WTC11 (cell line): Measurements from ENCODE around the gene KRT85. TPM values are rescaled to one million over a fixed set of nuclear protein-coding genes. Genes with fewer than 3 reads are reported as not detected.

Experiments
- ATAC-seq: fragments of 200-7000 bp; cut with Tn5 transposase; 2 replicates; pipeline ENCODE4 v1.10.0; 2021; ENCODE audit warnings: mild to moderate bottlenecking, moderate library complexity
- CTCF ChIA-PET: fragments of 300-600 bp; sonication (Branson Sonifier 250); formaldehyde crosslinking; loops from one replicate; lab custom pipeline; 2021; ENCODE audit warnings: antibody characterized with exemption; lab: Charles Lee
- POLR2A ChIA-PET: fragments of 350-600 bp; sonication (Branson Sonifier 250); formaldehyde crosslinking; loops from one replicate; lab custom pipeline; 2021; ENCODE audit warnings: antibody characterized with exemption; lab: Charles Lee
- DNase-seq: peaks from one replicate; pipeline ENCODE4 v3.0.0; 2021; ENCODE audit warnings: low spot score
- H3K27ac Mint-ChIP-seq: 2 replicates; pipeline ENCODE4 v1.8.0; 2021; ENCODE audit warnings: mixed read lengths
- H3K27me3 Mint-ChIP-seq: 2 replicates; pipeline ENCODE4 v1.8.0; 2021; ENCODE audit warnings: low read depth, mild to moderate bottlenecking, moderate library complexity, mixed read lengths
- H3K36me3 Mint-ChIP-seq: 2 replicates; pipeline ENCODE4 v1.8.0; 2021; ENCODE audit warnings: mixed read lengths
- H3K4me1 Mint-ChIP-seq: 2 replicates; pipeline ENCODE4 v1.8.0; 2022; ENCODE audit warnings: mixed read lengths
- H3K4me3 Mint-ChIP-seq: 2 replicates; pipeline ENCODE4 v1.8.0; 2021; ENCODE audit warnings: mild to moderate bottlenecking, moderate library complexity, mixed read lengths
- H3K9me3 Mint-ChIP-seq: 2 replicates; pipeline ENCODE4 v1.8.0; 2021; ENCODE audit warnings: mixed read lengths
- JAZF1 ChIP-seq: fragments of 250-450 bp; sonication (Bioruptor Pico); IDR thresholded peaks from 2 replicates; pipeline ENCODE4 v1.9.0; 2021; ENCODE audit warnings: moderate library complexity, mild to moderate bottlenecking, inconsistent platforms
- RORB ChIP-seq: fragments of 250-450 bp; sonication (Bioruptor Pico); IDR thresholded peaks from 2 replicates; pipeline ENCODE4 v1.9.0; 2021; ENCODE audit warnings: mild to moderate bottlenecking
- TEAD1 ChIP-seq: sonication (generic); formaldehyde crosslinking; IDR thresholded peaks from 2 replicates; pipeline ENCODE4 v1.8.0; 2022; ENCODE audit warnings: mild to moderate bottlenecking, missing genetic modification reagents
- ZNF396 ChIP-seq: fragments of 250-450 bp; sonication (Bioruptor Pico); IDR thresholded peaks from 2 replicates; pipeline ENCODE4 v1.8.0; 2021; ENCODE audit warnings: mild to moderate bottlenecking, moderate library complexity, borderline replicate concordance
- total RNA-seq: library from RNA; stranded (reverse); gene quantifications from 3 replicates; pipeline ENCODE4 v1.2.3, GENCODE V29; 2021
- TF ChIP-seq, protein P1 (sequence below): fragments of 250-450 bp; sonication (Bioruptor Pico); IDR thresholded peaks from 2 replicates; pipeline ENCODE4 v1.9.0; 2021; ENCODE audit warnings: mild to moderate bottlenecking
- TF ChIP-seq, protein P2 (sequence below): fragments of 250-450 bp; sonication (Bioruptor Pico); IDR thresholded peaks from 2 replicates; pipeline ENCODE4 v1.9.0; 2021; ENCODE audit warnings: moderate library complexity, mild to moderate bottlenecking, inconsistent platforms, borderline replicate concordance
- TF ChIP-seq, protein P3 (sequence below): sonication (generic); formaldehyde crosslinking; IDR thresholded peaks from 2 replicates; pipeline ENCODE4 v1.8.1; 2023; ENCODE audit warnings: mild to moderate bottlenecking, missing genetic modification reagents, moderate library complexity
- TF ChIP-seq, protein P4 (sequence below): sonication (generic); formaldehyde crosslinking; conservative IDR thresholded peaks from 2 replicates; pipeline ENCODE4 v1.8.1; 2022; ENCODE audit warnings: mild to moderate bottlenecking, missing genetic modification reagents
- TF ChIP-seq, protein P5 (sequence below): sonication (generic); formaldehyde crosslinking; IDR thresholded peaks from 2 replicates; pipeline ENCODE4 v1.8.1; 2022; ENCODE audit warnings: low read depth, missing genetic modification reagents, borderline replicate concordance
- TF ChIP-seq, protein P6 (sequence below): sonication (generic); formaldehyde crosslinking; IDR thresholded peaks from 2 replicates; pipeline ENCODE4 v1.8.1; 2023; ENCODE audit warnings: mild to moderate bottlenecking, missing genetic modification reagents, moderate library complexity
- TF ChIP-seq, protein P7 (sequence below): sonication (generic); formaldehyde crosslinking; IDR thresholded peaks from 2 replicates; pipeline ENCODE4 v1.8.1; 2022; ENCODE audit warnings: missing genetic modification reagents, borderline replicate concordance
- TF ChIP-seq, protein P8 (sequence below): fragments of 250-450 bp; sonication (Bioruptor Pico); IDR thresholded peaks from 2 replicates; pipeline ENCODE4 v1.9.0; 2021; ENCODE audit warnings: mild to moderate bottlenecking, borderline replicate concordance
- TF ChIP-seq, protein P9 (sequence below): sonication (generic); formaldehyde crosslinking; IDR thresholded peaks from 2 replicates; pipeline ENCODE4 v1.8.1; 2023; ENCODE audit warnings: mild to moderate bottlenecking, missing genetic modification reagents
- TF ChIP-seq, protein P10 (sequence below): sonication (generic); formaldehyde crosslinking; IDR thresholded peaks from 2 replicates; pipeline ENCODE4 v1.8.0; 2023; ENCODE audit warnings: missing genetic modification reagents, mild to moderate bottlenecking, borderline replicate concordance

The KRT85 gene
- total RNA-seq, 1 experiment from 2014 or later, result not detected

DNA sequence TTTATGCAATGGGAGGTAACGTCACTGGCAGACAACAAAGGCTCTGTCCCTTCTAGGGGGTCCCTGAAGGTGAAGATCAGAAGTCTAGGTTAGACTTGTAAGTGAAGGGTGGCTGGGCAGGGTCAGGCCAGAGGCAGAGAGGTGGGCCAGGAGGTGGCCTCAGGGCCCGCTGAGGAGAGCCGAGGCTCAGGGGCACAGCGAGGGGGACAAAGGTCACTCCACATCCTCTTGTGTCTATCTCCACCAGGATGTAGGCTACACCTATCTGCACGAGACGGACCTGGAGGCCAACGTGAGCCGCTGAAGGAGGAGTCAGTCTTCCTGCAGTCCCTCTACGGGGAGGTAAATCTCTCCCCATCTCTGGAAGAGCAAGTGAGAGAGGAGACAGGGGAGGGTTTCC lies 20.3 kb downstream of the KRT85 start:
- no peak overlapping the region for H3K4me3 Mint-ChIP-seq
- ChIA-PET POLR2A (no interaction called here), CTCF (interaction anchor here (1.2 kb wide), 1 partner anchor 191 kb away, joined by 5 read pairs; no protein-coding TSS in a partner anchor)
- H3K36me3 Mint-ChIP-seq, result peaks cover 3% of the 10 kb centered on the region; the same call in 1 of the 2 replicates
- no peaks in the 10 kb centered on the region for H3K27me3 Mint-ChIP-seq
- peaks cover 13% of the 10 kb centered on the region for H3K9me3 Mint-ChIP-seq
- TF ChIP-seq ZNF396 (CRISPR knock-in tag), result no peak
- TF ChIP-seq, protein P1, sequence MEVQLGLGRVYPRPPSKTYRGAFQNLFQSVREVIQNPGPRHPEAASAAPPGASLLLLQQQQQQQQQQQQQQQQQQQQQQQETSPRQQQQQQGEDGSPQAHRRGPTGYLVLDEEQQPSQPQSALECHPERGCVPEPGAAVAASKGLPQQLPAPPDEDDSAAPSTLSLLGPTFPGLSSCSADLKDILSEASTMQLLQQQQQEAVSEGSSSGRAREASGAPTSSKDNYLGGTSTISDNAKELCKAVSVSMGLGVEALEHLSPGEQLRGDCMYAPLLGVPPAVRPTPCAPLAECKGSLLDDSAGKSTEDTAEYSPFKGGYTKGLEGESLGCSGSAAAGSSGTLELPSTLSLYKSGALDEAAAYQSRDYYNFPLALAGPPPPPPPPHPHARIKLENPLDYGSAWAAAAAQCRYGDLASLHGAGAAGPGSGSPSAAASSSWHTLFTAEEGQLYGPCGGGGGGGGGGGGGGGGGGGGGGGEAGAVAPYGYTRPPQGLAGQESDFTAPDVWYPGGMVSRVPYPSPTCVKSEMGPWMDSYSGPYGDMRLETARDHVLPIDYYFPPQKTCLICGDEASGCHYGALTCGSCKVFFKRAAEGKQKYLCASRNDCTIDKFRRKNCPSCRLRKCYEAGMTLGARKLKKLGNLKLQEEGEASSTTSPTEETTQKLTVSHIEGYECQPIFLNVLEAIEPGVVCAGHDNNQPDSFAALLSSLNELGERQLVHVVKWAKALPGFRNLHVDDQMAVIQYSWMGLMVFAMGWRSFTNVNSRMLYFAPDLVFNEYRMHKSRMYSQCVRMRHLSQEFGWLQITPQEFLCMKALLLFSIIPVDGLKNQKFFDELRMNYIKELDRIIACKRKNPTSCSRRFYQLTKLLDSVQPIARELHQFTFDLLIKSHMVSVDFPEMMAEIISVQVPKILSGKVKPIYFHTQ, result no peak
- TF ChIP-seq, protein P2, sequence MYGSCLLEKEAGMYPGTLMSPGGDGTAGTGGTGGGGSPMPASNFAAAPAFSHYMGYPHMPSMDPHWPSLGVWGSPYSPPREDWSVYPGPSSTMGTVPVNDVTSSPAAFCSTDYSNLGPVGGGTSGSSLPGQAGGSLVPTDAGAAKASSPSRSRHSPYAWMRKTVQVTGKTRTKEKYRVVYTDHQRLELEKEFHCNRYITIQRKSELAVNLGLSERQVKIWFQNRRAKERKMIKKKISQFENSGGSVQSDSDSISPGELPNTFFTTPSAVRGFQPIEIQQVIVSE (CRISPR knock-in tag), result no peak
- TF ChIP-seq, protein P3, sequence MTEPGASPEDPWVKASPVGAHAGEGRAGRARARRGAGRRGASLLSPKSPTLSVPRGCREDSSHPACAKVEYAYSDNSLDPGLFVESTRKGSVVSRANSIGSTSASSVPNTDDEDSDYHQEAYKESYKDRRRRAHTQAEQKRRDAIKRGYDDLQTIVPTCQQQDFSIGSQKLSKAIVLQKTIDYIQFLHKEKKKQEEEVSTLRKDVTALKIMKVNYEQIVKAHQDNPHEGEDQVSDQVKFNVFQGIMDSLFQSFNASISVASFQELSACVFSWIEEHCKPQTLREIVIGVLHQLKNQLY (CRISPR knock-in tag), result no peak
- TF ChIP-seq, protein P4, sequence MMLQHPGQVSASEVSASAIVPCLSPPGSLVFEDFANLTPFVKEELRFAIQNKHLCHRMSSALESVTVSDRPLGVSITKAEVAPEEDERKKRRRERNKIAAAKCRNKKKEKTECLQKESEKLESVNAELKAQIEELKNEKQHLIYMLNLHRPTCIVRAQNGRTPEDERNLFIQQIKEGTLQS, result no peak
- TF ChIP-seq, protein P5, sequence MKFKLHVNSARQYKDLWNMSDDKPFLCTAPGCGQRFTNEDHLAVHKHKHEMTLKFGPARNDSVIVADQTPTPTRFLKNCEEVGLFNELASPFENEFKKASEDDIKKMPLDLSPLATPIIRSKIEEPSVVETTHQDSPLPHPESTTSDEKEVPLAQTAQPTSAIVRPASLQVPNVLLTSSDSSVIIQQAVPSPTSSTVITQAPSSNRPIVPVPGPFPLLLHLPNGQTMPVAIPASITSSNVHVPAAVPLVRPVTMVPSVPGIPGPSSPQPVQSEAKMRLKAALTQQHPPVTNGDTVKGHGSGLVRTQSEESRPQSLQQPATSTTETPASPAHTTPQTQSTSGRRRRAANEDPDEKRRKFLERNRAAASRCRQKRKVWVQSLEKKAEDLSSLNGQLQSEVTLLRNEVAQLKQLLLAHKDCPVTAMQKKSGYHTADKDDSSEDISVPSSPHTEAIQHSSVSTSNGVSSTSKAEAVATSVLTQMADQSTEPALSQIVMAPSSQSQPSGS, result no peak
- TF ChIP-seq, protein P6, sequence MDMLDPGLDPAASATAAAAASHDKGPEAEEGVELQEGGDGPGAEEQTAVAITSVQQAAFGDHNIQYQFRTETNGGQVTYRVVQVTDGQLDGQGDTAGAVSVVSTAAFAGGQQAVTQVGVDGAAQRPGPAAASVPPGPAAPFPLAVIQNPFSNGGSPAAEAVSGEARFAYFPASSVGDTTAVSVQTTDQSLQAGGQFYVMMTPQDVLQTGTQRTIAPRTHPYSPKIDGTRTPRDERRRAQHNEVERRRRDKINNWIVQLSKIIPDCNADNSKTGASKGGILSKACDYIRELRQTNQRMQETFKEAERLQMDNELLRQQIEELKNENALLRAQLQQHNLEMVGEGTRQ (CRISPR knock-in tag), result no peak
- TF ChIP-seq, protein P7, sequence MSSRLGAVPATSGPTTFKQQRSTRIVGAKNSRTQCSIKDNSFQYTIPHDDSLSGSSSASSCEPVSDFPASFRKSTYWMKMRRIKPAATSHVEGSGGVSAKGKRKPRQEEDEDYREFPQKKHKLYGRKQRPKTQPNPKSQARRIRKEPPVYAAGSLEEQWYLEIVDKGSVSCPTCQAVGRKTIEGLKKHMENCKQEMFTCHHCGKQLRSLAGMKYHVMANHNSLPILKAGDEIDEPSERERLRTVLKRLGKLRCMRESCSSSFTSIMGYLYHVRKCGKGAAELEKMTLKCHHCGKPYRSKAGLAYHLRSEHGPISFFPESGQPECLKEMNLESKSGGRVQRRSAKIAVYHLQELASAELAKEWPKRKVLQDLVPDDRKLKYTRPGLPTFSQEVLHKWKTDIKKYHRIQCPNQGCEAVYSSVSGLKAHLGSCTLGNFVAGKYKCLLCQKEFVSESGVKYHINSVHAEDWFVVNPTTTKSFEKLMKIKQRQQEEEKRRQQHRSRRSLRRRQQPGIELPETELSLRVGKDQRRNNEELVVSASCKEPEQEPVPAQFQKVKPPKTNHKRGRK (CRISPR knock-in tag), result no peak
- TF ChIP-seq, protein P8, sequence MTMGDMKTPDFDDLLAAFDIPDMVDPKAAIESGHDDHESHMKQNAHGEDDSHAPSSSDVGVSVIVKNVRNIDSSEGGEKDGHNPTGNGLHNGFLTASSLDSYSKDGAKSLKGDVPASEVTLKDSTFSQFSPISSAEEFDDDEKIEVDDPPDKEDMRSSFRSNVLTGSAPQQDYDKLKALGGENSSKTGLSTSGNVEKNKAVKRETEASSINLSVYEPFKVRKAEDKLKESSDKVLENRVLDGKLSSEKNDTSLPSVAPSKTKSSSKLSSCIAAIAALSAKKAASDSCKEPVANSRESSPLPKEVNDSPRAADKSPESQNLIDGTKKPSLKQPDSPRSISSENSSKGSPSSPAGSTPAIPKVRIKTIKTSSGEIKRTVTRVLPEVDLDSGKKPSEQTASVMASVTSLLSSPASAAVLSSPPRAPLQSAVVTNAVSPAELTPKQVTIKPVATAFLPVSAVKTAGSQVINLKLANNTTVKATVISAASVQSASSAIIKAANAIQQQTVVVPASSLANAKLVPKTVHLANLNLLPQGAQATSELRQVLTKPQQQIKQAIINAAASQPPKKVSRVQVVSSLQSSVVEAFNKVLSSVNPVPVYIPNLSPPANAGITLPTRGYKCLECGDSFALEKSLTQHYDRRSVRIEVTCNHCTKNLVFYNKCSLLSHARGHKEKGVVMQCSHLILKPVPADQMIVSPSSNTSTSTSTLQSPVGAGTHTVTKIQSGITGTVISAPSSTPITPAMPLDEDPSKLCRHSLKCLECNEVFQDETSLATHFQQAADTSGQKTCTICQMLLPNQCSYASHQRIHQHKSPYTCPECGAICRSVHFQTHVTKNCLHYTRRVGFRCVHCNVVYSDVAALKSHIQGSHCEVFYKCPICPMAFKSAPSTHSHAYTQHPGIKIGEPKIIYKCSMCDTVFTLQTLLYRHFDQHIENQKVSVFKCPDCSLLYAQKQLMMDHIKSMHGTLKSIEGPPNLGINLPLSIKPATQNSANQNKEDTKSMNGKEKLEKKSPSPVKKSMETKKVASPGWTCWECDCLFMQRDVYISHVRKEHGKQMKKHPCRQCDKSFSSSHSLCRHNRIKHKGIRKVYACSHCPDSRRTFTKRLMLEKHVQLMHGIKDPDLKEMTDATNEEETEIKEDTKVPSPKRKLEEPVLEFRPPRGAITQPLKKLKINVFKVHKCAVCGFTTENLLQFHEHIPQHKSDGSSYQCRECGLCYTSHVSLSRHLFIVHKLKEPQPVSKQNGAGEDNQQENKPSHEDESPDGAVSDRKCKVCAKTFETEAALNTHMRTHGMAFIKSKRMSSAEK (CRISPR knock-in tag), result no peak
- no peak overlapping the region for H3K27ac Mint-ChIP-seq
- no peak for DNase-seq
- H3K4me1 Mint-ChIP-seq, result no peaks in the 10 kb centered on the region
- ATAC-seq, result no peak

DNA sequence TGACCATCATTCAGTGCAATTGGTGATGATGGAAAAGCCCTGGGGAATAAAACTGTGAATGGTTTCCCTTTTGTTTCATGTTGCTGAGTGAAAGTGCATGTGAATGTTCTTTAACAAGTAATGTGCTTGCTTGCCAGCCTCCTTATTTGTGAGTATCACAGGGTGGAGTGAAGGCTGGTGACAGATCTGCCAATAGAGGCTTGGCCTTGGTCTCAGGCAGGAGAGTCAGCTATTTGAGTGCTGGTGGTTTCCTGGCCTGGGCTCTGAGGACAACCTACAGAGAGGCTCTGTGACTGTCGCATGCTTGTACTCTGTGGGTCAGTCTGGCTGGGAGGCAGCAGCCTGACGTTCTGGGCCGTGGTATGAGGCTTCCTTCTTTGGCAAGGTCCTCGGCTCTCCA lies 20.7 kb downstream of the KRT85 start:
- Mint-ChIP-seq H3K4me1 (no peaks in the 10 kb centered on the region), H3K4me3 (no peak overlapping the region), H3K27me3 (no peaks in the 10 kb centered on the region), H3K9me3 (peaks cover 13% of the 10 kb centered on the region), H3K27ac (no peak overlapping the region), H3K36me3 (peaks cover 3% of the 10 kb centered on the region; the same call in 1 of the 2 replicates)
- CTCF ChIA-PET, result interaction anchor here (0.8 kb wide), 1 partner anchor 15 kb away, joined by 3 read pairs; no protein-coding TSS in a partner anchor
- no peak for ATAC-seq
- POLR2A ChIA-PET, result no interaction called here
- no peak for DNase-seq
- TF ChIP-seq RORB (no peak), TEAD1 (CRISPR knock-in tag) (no peak), JAZF1 (CRISPR knock-in tag) (no peak)
- TF ChIP-seq, protein P9, sequence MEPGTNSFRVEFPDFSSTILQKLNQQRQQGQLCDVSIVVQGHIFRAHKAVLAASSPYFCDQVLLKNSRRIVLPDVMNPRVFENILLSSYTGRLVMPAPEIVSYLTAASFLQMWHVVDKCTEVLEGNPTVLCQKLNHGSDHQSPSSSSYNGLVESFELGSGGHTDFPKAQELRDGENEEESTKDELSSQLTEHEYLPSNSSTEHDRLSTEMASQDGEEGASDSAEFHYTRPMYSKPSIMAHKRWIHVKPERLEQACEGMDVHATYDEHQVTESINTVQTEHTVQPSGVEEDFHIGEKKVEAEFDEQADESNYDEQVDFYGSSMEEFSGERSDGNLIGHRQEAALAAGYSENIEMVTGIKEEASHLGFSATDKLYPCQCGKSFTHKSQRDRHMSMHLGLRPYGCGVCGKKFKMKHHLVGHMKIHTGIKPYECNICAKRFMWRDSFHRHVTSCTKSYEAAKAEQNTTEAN (CRISPR knock-in tag), result no peak
- TF ChIP-seq, protein P10, sequence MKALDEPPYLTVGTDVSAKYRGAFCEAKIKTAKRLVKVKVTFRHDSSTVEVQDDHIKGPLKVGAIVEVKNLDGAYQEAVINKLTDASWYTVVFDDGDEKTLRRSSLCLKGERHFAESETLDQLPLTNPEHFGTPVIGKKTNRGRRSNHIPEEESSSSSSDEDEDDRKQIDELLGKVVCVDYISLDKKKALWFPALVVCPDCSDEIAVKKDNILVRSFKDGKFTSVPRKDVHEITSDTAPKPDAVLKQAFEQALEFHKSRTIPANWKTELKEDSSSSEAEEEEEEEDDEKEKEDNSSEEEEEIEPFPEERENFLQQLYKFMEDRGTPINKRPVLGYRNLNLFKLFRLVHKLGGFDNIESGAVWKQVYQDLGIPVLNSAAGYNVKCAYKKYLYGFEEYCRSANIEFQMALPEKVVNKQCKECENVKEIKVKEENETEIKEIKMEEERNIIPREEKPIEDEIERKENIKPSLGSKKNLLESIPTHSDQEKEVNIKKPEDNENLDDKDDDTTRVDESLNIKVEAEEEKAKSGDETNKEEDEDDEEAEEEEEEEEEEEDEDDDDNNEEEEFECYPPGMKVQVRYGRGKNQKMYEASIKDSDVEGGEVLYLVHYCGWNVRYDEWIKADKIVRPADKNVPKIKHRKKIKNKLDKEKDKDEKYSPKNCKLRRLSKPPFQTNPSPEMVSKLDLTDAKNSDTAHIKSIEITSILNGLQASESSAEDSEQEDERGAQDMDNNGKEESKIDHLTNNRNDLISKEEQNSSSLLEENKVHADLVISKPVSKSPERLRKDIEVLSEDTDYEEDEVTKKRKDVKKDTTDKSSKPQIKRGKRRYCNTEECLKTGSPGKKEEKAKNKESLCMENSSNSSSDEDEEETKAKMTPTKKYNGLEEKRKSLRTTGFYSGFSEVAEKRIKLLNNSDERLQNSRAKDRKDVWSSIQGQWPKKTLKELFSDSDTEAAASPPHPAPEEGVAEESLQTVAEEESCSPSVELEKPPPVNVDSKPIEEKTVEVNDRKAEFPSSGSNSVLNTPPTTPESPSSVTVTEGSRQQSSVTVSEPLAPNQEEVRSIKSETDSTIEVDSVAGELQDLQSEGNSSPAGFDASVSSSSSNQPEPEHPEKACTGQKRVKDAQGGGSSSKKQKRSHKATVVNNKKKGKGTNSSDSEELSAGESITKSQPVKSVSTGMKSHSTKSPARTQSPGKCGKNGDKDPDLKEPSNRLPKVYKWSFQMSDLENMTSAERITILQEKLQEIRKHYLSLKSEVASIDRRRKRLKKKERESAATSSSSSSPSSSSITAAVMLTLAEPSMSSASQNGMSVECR, result no peak
